Measurements from ENCODE around the gene SEMA3B.
"Not testable (repeated sequence)": the region's sequence is repeated elsewhere in the genome, so short reads cannot be mapped to it uniquely, and the experiment has no call there.

SEMA3B gene

DNA sequence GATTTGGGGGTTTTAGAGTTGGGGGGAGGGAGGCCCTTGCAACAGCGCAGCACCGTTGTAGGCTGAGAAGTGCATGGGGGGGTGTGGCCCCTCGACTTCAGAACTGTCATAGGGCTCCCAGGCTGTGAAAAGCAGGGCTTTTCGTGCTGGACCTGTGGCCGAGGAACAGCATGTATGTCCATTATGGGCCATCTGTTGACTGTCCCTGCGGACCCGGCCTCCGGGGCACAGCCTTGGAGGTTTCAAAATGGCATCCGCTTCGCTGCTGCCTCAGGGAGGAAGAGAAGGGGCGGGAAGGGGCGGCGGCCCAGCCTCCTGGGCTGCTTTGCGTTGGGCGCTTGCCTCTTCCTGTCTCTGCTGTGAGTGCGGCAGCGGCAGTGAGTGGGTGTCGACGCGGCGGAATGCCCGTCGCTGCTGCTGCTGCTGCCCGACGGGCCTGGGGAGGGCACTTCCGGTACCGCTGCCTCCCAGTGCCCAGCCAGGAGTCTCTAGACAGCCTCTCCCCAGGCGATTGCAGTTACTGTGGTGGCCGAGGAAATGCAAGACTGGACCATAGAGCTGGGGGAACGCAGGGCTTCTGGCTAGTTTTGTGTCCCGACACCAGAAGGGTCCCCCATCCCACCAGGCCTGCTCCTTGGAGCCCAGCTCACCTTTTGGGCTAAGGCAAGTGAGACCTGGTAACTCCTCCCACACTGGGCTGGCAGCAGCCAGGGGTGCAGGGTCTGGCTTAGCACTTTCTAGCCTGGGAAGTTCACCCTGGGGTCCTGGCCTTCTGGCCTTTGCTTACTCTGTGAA lies 31.0 kb upstream of the SEMA3B start:
- peak; percentile 75 to 83 for DNase-seq (ENCODE audit: low read depth in 2 of 2)

DNA sequence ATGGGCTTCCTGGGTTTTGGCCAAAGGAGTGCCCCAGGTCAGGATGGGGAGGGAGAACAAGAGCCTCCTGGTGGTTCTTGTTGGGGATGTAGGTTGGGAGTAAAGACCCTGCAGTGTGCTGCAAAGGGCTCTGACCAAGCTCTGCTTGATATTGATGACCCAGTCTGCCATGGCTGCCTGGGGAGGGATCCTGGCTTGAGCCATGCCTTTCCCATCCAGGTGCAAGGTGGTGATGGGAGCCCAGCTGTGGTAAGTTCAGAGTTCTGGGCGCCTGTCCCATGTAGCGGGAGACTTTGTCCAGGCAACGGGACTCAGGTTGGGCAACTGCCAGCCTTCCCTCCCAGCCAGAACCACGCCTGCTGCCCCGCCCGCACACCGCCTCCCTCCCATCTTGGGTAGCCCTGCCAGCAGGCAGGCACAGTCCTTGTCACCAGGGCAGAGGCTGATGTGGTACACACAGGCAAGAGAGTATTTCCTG lies 30.4 kb upstream of the SEMA3B start:
- no peak for DNase-seq (ENCODE audit: low read depth in 2 of 2)

DNA sequence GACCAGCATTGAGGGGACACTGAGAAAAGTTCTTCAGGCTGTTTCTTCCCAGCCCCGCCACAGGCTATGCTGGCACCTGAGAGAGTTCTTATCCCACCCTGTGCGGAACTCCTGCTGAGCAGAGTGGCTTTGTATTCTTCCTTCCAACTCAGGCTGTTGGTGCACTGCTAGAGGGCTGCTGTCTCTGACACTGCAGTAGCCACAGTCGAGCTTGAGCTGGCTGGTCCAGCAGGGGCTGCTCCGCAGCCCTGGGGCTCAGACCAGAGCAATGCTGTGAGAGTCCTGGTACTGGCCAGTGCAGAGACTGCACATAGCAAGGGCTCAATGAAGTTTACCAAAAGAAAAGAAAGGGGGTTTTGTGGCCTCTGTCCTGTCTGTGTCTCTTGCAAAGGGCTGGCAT lies 29.3 kb upstream of the SEMA3B start:
- DNase-seq (ENCODE audit: low read depth in 2 of 2): no peak

DNA sequence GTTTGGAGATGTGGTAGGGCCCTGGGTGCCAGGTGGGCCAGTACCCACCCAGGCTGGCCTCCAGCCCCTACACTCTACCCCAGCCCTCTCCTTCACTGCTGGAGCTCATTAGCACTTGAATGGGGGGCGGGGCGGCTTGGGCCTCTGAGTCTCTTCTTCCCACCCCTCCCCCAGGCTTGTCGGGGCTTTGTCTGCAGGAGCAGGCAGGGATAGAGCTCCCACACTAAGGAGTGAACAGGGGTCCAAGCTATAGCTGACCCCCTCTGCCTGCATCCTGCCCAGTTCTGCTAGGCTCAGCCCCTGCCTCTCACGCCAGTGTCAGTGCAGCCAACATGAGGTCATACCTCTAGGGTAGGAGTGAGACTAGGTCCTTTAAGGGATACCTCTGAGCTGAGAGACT lies 27.8 kb upstream of the SEMA3B start:
- no peak for DNase-seq (ENCODE audit: low read depth in 2 of 2)

DNA sequence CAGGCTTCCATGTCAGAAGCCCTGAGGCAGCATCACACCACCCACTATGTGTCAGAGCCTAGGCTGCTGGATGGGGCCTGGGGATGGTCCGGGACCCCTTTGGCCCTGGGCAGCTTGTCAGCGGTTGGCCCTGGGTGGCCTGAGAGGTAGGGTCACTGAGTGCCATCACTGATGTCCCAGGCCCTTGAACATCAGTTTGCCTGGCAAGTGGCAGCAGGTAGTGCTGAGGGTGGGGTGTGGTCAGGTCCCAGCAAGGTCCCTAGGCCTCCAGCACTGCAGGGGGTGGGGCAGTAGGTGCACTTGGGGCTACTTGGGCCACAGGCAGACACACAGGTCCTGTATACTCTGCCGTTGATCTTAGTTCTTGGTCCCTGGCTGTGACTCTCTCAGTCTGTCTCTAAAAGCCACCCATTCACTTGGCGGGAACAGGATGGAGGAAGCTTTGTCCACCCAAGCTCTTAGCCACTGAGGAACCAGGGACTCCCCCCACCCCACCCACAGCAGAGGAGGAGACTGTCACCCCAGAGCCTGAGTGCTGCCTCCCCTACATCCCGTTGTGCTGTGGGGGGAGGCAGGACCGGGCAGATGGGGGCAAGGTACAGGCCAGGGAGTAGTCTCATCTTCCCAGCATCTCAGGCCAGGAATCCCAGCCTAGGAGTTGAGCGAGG lies 27.1 kb upstream of the SEMA3B start:
- no peak for DNase-seq (ENCODE audit: low read depth in 2 of 2)

DNA sequence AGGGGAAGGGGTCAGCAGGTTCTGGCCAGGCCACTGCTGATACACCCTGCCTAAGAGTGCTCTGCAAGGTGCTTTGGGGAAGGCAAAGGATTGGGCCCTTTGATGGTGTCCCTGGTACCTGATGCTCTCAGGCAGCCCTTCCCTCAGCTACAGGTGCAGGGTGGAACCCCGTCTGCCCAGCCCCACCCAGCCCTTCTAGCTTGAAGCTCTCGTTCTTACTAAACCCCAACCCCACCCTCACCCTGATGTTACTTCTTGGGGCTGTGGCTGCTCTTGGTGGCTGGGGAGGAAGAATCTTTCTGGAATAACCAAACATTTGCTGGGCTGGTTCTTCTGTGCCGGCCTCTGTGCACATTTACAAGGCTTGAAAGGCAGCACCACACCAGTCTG lies 26.6 kb upstream of the SEMA3B start:
- no peak for DNase-seq (ENCODE audit: low read depth in 2 of 2)

DNA sequence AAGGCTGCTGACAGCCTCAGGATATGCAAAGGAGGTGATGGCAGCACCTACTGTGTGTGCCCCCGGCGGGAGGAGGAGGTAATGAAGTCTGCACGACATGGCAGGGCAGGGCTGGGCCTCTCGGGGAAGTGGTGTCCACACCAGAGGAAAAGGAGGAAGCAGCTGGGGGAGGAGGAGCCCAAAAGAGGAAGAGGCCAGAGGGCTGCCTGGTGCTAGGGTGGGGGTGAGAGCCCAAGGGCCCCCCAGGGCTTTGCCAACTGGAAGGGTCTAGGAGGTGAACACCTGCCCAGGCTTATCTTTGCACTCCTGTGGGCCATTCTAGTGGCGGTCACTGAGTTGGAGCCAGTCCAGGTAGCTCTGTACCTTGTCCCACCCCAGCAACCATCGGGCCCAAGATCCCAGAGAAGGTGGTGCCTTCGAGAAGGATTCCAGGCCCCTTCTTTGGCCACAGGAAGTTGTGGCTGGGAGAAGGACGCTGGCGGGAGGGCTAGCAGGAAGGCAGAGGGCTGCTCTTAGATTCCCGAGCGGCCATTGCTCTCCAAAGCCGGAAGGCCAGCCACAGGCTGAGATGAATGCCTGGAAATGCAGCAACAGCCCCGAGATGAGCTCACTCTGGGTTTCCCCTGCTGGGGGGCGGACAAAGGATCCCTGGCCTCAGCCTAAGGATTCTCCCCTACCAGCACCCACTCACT lies 25.9 kb upstream of the SEMA3B start:
- DNase-seq (ENCODE audit: low read depth in 2 of 2): no peak

DNA sequence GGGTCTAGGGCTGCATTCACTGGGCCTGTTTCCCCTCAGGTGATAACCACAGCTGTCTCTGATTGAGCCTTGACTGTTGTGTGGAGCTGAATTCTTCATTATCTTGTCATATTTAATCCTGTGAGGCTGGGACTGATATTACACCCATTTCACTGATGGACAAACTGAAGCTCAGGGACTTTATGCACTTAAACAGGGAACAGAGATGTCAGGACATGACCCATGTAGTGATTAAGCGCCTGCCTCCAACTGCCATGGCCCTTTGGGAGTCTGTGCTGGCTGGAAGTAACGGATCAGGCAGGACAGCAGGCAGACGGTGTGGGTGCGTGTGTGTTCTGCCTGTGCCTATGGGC lies 25.4 kb upstream of the SEMA3B start:
- DNase-seq (ENCODE audit: low read depth in 2 of 2): no peak

DNA sequence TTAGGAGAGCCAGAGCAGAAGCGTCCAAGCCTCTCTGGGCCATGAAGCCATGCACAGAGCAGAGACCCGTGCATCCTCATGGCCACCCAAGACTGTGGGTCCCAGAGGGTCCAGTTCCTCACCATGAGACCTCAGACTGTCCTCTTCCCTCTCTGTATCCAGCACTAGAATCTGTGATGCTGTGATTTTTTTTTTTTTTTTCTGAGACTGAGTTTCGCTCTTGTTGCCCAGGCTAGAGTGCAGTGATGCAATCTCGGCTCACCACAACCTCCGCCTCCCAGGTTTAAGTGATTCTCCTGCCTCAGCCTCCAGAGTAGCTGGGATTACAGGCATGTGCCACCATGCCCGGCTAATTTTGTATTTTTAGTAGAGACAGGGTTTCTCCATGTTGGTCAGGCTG lies 24.1 kb upstream of the SEMA3B start:
- DNase-seq (ENCODE audit: low read depth in 2 of 2): not testable (repeated sequence)

DNA sequence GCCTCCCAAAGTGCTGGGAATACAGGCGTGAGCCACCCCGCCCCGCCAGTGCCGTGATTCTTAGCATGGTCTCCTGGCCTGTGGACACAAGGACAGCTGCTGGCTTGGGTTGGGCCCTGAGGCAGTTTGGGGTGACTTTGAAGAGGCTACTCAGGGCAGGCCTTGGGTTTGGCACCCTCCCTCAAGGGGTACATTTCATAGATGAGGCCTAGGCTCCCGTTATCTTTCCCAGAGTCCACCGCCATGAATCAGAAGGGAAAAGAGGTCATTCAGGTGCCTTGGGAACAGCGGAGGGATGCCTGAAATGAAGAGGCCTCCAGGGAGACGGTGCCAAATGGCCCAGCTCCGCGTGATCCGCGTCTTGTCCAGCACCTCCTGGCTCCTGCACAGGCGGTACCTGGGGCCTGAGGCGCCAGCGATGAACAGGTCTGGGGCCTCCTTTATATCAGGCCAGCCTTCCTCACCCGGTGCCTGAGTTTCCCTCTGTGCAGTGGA lies 23.6 kb upstream of the SEMA3B start:
- no peak for DNase-seq (ENCODE audit: low read depth in 2 of 2)

DNA sequence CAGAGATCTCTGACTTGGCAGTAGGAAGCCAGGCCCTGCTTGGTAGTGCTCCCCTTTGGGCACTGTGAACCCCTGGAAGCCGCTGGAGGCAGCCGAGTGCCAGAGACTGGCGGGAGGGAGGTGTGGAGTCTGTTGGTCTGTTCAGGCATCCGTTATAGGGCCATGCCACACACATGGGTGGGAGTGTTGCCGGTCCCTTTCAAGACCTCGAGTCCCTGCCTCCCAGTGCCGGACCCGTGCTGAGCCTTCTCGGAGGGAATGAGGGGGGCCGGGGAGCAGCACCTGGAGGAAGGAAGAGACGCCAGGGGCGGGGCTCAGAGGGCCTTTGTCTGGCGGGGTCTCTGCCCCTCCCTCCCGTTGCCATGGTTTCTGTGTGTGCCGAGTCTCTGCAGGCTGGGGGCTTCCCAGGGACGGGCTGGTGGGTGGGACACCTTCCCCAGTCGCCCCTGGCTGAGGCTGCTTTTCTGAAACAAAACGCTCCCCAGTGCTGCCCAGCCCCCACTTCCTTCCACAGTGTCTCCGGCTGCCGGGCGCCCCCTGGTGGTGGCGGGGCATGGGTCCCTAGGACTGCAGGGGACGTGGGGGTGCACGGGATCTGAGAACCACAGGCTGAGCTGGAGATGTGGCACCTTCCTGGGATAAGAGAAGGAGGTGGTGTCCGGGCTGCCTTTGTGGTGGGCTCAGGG lies 23.0 kb upstream of the SEMA3B start:
- DNase-seq (ENCODE audit: low read depth in 2 of 2): peak; percentile 95

DNA sequence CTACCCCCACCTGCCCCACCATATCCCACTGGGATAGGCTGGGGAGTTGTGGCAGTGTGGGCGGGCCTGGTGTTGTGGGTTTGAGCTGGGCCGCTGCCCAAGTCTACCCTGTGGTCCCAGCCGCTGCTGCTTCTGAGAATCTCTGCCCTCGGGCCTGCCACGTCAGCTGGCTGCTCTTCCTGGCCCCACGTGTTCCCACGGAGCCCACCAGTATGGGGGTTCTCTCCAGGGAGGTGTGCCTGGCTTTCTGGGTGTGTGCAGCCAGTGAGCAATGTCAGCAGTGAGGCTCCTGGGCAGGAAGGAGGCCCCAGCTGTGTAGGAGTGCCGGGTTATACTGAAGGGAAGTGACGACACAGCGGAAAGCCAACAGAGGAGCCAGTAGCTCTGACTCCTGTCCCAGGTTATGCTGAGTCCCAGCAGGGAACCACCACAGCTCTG lies 22.4 kb upstream of the SEMA3B start:
- DNase-seq (ENCODE audit: low read depth in 2 of 2): peak; percentile 71 to 73

DNA sequence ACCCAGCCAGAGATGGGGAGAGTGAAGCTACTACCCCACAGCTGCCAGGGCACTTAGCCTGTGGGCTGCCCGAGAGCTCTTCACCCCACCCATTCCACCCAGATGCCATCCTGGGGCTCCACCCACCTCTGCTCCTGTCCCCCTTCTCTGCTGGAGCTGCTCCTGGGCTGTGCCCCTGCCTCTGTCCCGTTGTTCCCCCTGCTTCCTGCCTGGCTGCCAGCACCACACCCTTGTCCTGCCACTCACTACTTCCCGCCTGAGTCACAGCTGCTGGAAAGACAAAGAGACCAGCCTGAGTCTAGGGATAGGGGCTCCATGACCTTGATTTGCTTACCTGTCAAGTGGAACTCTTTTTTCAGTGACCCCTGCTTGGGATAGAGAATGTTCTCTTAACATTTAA lies 20.6 kb upstream of the SEMA3B start:
- no peak for DNase-seq (ENCODE audit: low read depth in 2 of 2)

DNA sequence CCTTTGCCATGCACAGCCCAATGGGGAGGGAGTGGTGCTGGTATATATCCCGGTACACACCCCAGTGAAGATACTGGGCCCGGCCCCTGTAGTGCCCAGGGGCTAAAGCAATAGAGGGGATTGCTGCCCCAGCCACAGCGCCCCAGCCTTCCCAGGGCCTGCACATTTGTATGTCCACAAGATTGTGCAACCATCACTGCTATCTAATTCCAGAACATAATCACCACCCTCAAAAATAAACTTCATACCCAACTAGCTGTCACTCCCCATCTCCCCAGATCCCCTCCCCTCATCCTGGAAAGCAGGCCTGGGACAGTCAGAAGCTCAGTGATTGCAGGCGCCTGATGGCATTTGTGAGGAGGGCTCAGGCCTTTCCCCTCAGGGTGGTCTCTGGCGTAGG lies 19.5 kb upstream of the SEMA3B start:
- DNase-seq (ENCODE audit: low read depth in 2 of 2): no peak

DNA sequence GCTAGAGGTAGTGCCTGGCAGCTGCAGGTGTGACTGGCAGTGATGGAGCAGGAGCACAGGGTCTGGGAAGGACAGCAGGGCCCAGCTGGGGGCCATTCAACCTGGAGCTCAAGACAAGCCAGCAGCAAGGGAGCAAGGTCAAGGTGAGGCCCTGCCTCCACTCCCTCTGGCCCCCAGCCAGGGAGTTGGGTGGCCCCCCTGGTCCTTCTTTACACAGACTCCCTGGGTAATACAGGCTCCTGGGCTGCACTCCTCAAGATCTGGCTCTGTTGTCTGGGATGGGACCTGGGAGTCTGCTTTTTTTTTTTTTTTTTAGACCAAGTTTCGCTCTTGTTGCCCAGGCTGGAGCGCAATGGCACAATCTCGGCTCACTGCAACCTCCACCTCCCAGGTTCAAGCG lies 18.4 kb upstream of the SEMA3B start:
- DNase-seq (ENCODE audit: low read depth in 2 of 2): no peak

DNA sequence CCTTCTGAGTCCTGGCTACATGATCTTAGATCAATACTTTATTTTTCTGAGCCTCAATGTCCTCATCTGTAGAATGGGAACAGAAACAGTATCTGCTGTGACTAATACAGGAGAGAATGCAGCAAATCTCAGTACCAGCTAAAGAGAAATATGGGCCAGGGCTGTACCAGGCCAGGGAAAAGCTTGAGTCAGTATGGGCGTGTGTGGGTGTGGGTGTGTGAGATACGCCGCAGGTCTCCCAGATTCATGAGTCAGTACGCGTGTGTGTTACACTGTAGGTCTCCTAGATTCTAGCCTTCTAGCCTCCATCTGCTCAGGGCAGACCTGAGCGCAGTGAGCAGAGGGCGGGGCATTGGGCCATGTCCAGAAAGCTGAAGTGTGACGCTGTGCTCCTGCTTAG lies 17.7 kb upstream of the SEMA3B start:
- no peak for DNase-seq (ENCODE audit: low read depth in 2 of 2)

DNA sequence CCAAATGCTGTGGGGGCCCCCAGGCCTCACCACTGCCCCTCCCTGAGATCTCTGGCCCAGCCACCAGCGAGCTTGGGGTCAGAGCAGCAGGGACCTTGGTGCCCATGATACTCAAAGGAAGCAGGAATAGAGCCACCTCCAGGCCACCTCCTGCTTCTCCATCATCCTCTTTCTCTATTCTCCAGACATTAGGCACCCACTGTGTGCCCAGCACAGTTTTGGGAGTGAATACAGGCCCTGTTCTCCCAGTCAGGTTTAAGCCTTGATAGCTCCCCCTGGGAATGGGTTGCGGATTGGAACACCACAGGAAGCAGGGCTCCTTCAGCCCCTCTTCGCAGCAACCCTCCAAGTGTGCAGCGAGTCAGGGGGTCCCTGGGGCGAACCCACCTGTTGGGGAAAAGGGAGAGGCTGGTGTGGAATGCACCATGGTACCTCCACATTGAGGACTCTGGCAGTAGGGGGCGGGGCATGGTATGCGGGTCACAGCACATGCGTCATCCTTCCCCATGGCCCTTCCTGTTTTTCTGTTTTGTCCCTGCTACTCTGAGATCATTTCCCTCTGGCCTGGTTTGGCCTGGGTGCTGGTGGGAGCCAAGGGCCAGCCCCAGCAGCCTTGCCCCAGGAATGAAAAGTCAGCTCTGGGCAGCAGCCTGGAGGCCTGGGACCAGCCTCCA lies 14.2 kb upstream of the SEMA3B start:
- DNase-seq (ENCODE audit: low read depth in 2 of 2): no peak

DNA sequence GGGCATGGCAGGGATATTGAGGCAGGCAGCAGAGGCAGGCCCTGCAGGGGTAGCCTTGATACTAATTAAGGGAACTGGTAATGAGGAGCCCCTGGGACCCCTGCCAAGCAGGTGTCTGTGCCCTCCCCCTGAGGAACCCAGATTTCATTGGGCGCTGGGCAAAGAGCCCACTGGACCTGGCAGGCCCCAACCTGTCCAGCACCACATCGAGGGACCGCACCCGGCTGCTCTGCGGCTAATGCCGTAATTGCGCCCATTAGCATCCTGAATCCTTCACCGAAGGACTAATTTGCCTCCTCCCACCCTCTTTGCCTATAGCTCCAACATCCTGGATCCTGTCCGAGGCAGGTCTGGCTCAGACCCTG lies 13.7 kb upstream of the SEMA3B start:
- DNase-seq (ENCODE audit: low read depth in 2 of 2): no peak

DNA sequence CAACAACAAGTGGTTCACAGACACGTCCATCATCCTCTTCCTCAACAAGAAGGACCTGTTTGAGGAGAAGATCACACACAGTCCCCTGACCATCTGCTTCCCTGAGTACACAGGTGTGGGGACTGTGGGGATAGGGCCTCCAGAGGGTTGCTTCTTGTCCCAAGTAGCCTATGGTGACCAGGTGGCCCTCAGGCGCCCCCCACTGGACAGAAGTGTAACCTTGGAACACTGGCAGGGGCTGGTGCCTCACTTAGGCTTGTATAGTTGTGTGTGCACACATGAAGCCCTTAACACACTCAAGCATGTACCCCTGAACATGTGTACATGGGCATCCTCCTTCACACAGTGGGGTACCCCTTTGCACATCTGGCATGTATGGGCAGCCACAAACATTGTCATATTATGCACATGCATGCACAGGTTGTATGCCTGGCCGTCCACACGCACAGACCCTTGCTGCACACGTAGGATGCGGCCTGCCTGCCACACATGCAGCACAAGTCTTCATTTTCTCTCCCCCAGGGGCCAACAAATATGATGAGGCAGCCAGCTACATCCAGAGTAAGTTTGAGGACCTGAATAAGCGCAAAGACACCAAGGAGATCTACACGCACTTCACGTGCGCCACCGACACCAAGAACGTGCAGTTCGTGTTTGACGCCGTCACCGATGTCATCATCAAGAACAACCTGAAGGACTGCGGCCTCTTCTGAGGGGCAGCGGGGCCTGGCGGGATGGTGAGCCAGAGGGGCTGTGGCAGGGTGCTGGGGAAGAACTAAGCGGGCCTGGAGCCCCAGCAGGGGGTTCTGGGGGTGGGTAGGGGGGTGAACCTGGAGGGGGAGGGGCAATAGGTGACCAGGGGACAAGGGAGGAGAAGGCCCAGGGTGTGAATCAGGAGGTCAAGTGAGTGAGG lies 11.7 kb upstream of the SEMA3B start:
- DNase-seq (ENCODE audit: low read depth in 2 of 2): no peak

DNA sequence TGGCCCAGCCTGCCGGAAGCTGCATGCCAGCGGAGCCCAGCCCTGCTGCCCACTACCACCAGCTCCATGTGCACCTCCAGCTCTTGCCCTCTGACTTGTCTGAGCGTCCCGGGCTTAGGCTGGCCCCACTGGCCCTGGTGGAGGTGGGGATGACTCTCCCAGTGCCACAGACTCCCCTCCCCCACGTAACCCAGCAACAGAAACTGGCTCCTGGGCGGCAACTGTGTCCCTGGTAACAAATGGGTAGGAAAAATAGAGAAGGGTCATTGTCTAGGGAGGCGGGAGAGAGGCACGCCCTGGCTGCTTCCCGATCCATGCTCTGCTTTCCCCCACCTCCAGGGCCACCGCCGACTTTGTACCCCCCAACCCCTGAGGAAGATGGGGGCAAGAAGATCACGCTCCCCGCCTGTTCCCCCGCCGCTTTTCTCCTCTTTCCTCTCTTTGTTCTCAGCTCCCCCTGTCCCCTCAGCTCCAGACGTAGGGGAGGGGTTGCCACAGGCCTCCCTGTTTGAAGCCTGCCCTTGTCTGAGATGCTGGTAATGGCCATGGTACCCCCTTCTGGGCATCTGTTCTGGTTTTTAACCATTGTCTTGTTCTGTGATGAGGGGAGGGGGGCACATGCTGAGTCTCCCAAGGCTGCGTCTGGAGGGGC lies 10.8 kb upstream of the SEMA3B start:
- DNase-seq (ENCODE audit: low read depth in 2 of 2): no peak
